Measurements from ENCODE around the gene SPDYE17. TPM values are rescaled to one million over a fixed set of nuclear protein-coding genes. Genes with fewer than 3 reads are reported as not detected.
A peak's percentile ranks its signal among the peaks of the same experiment; 100 is the strongest.
"Not testable (repeated sequence)": the region's sequence is repeated elsewhere in the genome, so short reads cannot be mapped to it uniquely, and the experiment has no call there.

The SPDYE17 gene
- total RNA-seq, result not detected
- not detected for polyA plus RNA-seq

- 93% methylated on average over 8 of the region's 8 CpGs for WGBS
- not testable (repeated sequence) for H3K9me3 ChIP-seq (ENCODE audit: control insufficient read depth in 4 of 4, low read length in 3 of 4); H3K4me1 ChIP-seq (ENCODE audit: control insufficient read depth in 4 of 4, insufficient read depth in 4 of 4, low read length in 3 of 4); DNase-seq (ENCODE audit: low spot score); H3K36me3 ChIP-seq (ENCODE audit: control insufficient read depth in 4 of 4, insufficient read depth in 3 of 4, low read depth in 1 of 4, low read length in 3 of 4); H3K4me3 ChIP-seq (ENCODE audit: low read depth in 1 of 3, low read length in 3 of 3); H3K27ac ChIP-seq (ENCODE audit: low read depth in 1 of 2, low read length in 2 of 2); H3K9ac ChIP-seq (ENCODE audit: low read depth in 1 of 2, low read length in 2 of 2); H3K27me3 ChIP-seq (ENCODE audit: control insufficient read depth in 4 of 4, insufficient read depth in 4 of 4, low read length in 3 of 4)
Observed at GRCh38 chr7:77032261-77032660, at the start of gene SPDYE17. TSS of gene SPDYE17 (minus strand) at chr7:77032361. CDS start at chr7:77030570, 1,791 bp downstream.

DNA sequence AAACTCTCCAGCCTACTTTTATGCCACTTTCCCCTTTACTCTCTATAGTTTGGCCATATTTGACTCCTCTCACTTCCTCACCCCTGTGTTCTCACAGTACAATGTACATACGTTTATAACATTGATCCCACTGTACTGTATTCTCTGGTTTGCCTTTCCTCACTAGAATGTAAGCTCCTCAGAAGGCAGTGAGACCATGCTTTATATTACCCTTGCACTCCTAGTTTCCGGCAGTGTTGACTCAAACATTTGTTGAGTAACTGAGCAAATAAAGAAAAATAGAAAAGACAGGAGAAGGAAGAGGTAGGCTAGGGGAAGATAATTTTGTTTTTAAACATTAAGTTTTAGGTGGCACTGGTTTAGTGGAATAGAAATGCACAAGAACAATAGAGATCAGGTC, 48.1 kb upstream of the SPDYE17 start:
- not testable (repeated sequence) for DNase-seq (ENCODE audit: low spot score)
- WGBS, result 42% methylated on average over 2 of the region's 2 CpGs

GRCh38 chr7:77079624-77080023, 47.5 kb upstream of the SPDYE17 start:
- not testable (repeated sequence) for DNase-seq (ENCODE audit: low spot score); H3K4me3 ChIP-seq (ENCODE audit: low read depth in 1 of 3, low read length in 3 of 3); H3K9ac ChIP-seq (ENCODE audit: low read depth in 1 of 2, low read length in 2 of 2); H3K4me1 ChIP-seq (ENCODE audit: control insufficient read depth in 4 of 4, insufficient read depth in 4 of 4, low read length in 3 of 4); H3K27me3 ChIP-seq (ENCODE audit: control insufficient read depth in 4 of 4, insufficient read depth in 4 of 4, low read length in 3 of 4); H3K27ac ChIP-seq (ENCODE audit: low read depth in 1 of 2, low read length in 2 of 2); H3K36me3 ChIP-seq (ENCODE audit: control insufficient read depth in 4 of 4, insufficient read depth in 3 of 4, low read depth in 1 of 4, low read length in 3 of 4); H3K9me3 ChIP-seq (ENCODE audit: control insufficient read depth in 4 of 4, low read length in 3 of 4)
- 82% methylated on average over 5 of the region's 5 CpGs for WGBS

More for the DNA sequence above, 48.1 kb upstream of the SPDYE17 start:
- H3K4me3 ChIP-seq (ENCODE audit: low read depth in 1 of 3, low read length in 3 of 3); H3K36me3 ChIP-seq (ENCODE audit: control insufficient read depth in 4 of 4, insufficient read depth in 3 of 4, low read depth in 1 of 4, low read length in 3 of 4); H3K9ac ChIP-seq (ENCODE audit: low read depth in 1 of 2, low read length in 2 of 2); H3K4me1 ChIP-seq (ENCODE audit: control insufficient read depth in 4 of 4, insufficient read depth in 4 of 4, low read length in 3 of 4); H3K27ac ChIP-seq (ENCODE audit: low read depth in 1 of 2, low read length in 2 of 2); H3K27me3 ChIP-seq (ENCODE audit: control insufficient read depth in 4 of 4, insufficient read depth in 4 of 4, low read length in 3 of 4); H3K9me3 ChIP-seq (ENCODE audit: control insufficient read depth in 4 of 4, low read length in 3 of 4): not testable (repeated sequence)

DNA sequence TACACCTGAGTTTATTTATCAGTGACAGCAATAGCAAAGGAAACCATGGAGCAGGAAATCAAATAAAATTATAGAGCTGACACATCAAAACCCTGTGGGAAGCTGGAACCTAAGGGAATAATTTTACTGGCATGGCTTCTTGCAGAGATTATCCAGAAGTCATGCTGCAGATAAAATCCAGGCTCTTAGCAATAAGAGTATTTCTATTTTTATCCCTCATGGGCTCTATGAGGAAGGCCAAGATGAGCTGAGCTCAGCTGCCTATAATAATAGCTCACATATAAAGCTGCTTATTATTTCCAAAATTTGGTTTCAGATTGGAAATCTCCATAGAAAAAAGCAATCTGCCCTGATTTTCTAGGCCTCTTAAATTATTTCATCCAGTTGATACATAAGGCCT, 47.0 kb upstream of the SPDYE17 start:
- H3K36me3 ChIP-seq (ENCODE audit: control insufficient read depth in 4 of 4, insufficient read depth in 3 of 4, low read depth in 1 of 4, low read length in 3 of 4); H3K9me3 ChIP-seq (ENCODE audit: control insufficient read depth in 4 of 4, low read length in 3 of 4); DNase-seq (ENCODE audit: low spot score); H3K27ac ChIP-seq (ENCODE audit: low read depth in 1 of 2, low read length in 2 of 2); H3K27me3 ChIP-seq (ENCODE audit: control insufficient read depth in 4 of 4, insufficient read depth in 4 of 4, low read length in 3 of 4); H3K9ac ChIP-seq (ENCODE audit: low read depth in 1 of 2, low read length in 2 of 2); H3K4me1 ChIP-seq (ENCODE audit: control insufficient read depth in 4 of 4, insufficient read depth in 4 of 4, low read length in 3 of 4); H3K4me3 ChIP-seq (ENCODE audit: low read depth in 1 of 3, low read length in 3 of 3): not testable (repeated sequence)

- not testable (repeated sequence) for H3K4me3 ChIP-seq (ENCODE audit: low read depth in 1 of 3, low read length in 3 of 3); DNase-seq (ENCODE audit: low spot score); H3K27ac ChIP-seq (ENCODE audit: low read depth in 1 of 2, low read length in 2 of 2); H3K4me1 ChIP-seq (ENCODE audit: control insufficient read depth in 4 of 4, insufficient read depth in 4 of 4, low read length in 3 of 4); H3K9ac ChIP-seq (ENCODE audit: low read depth in 1 of 2, low read length in 2 of 2); H3K9me3 ChIP-seq (ENCODE audit: control insufficient read depth in 4 of 4, low read length in 3 of 4); H3K36me3 ChIP-seq (ENCODE audit: control insufficient read depth in 4 of 4, insufficient read depth in 3 of 4, low read depth in 1 of 4, low read length in 3 of 4); H3K27me3 ChIP-seq (ENCODE audit: control insufficient read depth in 4 of 4, insufficient read depth in 4 of 4, low read length in 3 of 4)
- TF ChIP-seq RXRA (IDR thresholded peaks at IDR 0.05), result peak in 1 of 2 donors; percentile 28
- peak; percentile 85 to 90 for TF ChIP-seq HNF4A (conservative IDR thresholded peaks at IDR 0.05)
- peak; percentile 38 for TF ChIP-seq HNF4G (IDR thresholded peaks at IDR 0.05)
- 41% methylated on average over 5 of the region's 5 CpGs for WGBS
Observed at GRCh38 chr7:77077060-77077459, 44.9 kb upstream of the SPDYE17 start.

DNA sequence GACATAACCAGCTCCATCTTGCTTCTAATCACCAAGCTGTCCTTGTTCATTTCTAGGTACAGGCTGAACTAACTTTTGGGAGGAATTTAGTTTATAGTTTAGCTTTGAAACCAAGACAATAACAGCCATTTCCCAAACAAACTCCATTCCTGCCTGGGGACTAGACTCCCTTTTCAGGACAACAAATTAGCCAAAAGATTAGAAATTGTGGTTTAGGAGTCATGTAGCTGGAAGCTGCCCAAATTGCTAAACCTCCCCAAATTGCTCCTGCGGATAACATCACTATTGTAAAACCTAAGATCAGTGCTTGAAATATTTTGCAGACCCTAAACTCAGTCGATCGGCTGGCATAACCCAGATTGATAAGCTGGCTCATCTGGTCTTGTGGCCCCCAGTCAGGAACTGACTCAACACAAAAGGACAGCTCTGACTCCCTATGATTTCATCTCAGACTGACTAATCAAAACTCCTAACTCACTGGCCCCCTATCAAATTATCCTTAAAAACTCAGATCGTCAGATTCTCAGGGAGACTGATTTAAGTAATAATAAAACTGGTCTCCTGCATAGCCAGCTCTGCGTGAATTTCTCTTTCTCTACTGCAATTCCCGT, 42.7 kb upstream of the SPDYE17 start:
- not testable (repeated sequence) for H3K9me3 ChIP-seq (ENCODE audit: control insufficient read depth in 4 of 4, low read length in 3 of 4); H3K4me1 ChIP-seq (ENCODE audit: control insufficient read depth in 4 of 4, insufficient read depth in 4 of 4, low read length in 3 of 4); H3K4me3 ChIP-seq (ENCODE audit: low read depth in 1 of 3, low read length in 3 of 3); H3K27ac ChIP-seq (ENCODE audit: low read depth in 1 of 2, low read length in 2 of 2); H3K27me3 ChIP-seq (ENCODE audit: control insufficient read depth in 4 of 4, insufficient read depth in 4 of 4, low read length in 3 of 4); H3K36me3 ChIP-seq (ENCODE audit: control insufficient read depth in 4 of 4, insufficient read depth in 3 of 4, low read depth in 1 of 4, low read length in 3 of 4); DNase-seq (ENCODE audit: low spot score); H3K9ac ChIP-seq (ENCODE audit: low read depth in 1 of 2, low read length in 2 of 2)
- over 99% methylated on average over 5 of the region's 6 CpGs for whole genome bisulfite sequencing

GRCh38 chr7:77071108-77071507, 38.9 kb upstream of the SPDYE17 start:
- not testable (repeated sequence) for H3K9me3 ChIP-seq (ENCODE audit: control insufficient read depth in 4 of 4, low read length in 3 of 4); H3K4me3 ChIP-seq (ENCODE audit: low read depth in 1 of 3, low read length in 3 of 3); H3K36me3 ChIP-seq (ENCODE audit: control insufficient read depth in 4 of 4, insufficient read depth in 3 of 4, low read depth in 1 of 4, low read length in 3 of 4); DNase-seq (ENCODE audit: low spot score); H3K27ac ChIP-seq (ENCODE audit: low read depth in 1 of 2, low read length in 2 of 2); H3K4me1 ChIP-seq (ENCODE audit: control insufficient read depth in 4 of 4, insufficient read depth in 4 of 4, low read length in 3 of 4); H3K9ac ChIP-seq (ENCODE audit: low read depth in 1 of 2, low read length in 2 of 2); H3K27me3 ChIP-seq (ENCODE audit: control insufficient read depth in 4 of 4, insufficient read depth in 4 of 4, low read length in 3 of 4)
- WGBS, result 96% methylated on average over 6 of the region's 6 CpGs

- H3K27ac ChIP-seq (ENCODE audit: low read depth in 1 of 2, low read length in 2 of 2); H3K36me3 ChIP-seq (ENCODE audit: control insufficient read depth in 4 of 4, insufficient read depth in 3 of 4, low read depth in 1 of 4, low read length in 3 of 4); H3K27me3 ChIP-seq (ENCODE audit: control insufficient read depth in 4 of 4, insufficient read depth in 4 of 4, low read length in 3 of 4); H3K9me3 ChIP-seq (ENCODE audit: control insufficient read depth in 4 of 4, low read length in 3 of 4); DNase-seq (ENCODE audit: low spot score); H3K4me1 ChIP-seq (ENCODE audit: control insufficient read depth in 4 of 4, insufficient read depth in 4 of 4, low read length in 3 of 4); H3K9ac ChIP-seq (ENCODE audit: low read depth in 1 of 2, low read length in 2 of 2); H3K4me3 ChIP-seq (ENCODE audit: low read depth in 1 of 3, low read length in 3 of 3): not testable (repeated sequence)
- WGBS, result 56% methylated on average over 7 of the region's 7 CpGs
Observed at GRCh38 chr7:77065869-77066268, 33.7 kb upstream of the SPDYE17 start.

All from liver (tissue), 9 donors.